Hippocampal formation (tissue), 2 donors: Measurements from ENCODE around the gene ANP32A.
"Not testable (repeated sequence)": the region's sequence is repeated elsewhere in the genome, so short reads cannot be mapped to it uniquely, and the experiment has no call there.

Source experiments
- DNase-seq, 2 donors: peaks; one replicate each; lab custom pipeline; 2025; lab: John Stamatoyannopoulos, UW

Gene ANP32A

DNA sequence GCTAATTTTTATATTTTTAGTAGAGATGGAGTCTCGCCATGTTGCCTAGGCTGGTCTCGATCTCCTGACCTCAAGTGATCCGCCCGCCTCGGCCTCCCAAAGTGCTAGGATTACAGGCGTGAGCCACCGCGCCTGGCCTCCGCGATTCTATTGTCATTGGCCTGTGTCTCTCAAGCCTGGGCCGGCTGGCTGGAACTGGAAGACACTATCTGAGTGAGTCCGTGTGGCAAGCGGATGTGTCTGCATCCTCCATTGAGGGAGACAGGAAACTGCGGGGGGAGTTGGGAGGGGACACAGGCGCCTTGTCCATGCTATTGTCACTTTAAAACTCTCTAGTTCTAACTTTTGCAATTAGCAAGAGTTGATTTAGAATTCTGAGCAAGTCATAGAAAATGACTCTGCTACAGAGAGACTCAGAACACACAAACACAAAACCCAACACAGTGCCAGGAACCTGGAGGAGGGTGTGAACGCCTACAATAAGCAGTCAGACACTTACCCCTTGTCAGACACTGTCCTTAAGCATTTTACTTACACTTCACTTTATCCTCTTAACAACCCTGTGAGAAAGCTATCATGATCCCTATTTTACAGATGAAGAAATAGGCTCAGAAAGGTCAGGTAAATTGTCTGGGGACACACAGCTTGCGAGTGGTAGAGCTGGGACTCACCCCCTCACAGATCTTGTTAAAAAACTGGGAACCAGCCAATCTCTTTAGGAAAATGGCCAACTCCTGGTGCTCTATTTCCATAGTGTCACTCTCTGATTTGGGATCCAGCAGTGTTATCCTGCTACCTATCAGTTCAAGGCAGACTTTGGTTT, 38.7 kb downstream of the ANP32A start:
- DNase-seq: no peak

DNA sequence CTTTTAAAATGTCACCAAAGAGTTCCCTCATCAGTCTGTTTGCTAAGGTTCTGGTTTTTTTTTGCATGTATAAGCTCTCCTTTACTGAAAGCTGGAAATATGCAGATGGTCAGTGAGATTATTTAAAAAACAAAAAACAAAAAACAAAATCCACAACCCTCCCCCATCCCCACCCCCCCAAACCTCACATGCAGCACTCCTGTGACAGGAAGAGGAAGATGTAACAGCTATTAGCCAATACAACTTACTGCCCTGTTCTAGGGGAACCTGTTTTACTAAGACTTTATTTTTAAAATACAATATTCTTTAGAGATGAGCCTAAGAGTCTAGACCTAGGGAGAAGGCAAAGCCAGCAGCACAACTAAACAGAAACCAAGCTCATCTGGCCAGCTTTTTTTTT, 39.5 kb downstream of the ANP32A start:
- no peak for DNase-seq

DNA sequence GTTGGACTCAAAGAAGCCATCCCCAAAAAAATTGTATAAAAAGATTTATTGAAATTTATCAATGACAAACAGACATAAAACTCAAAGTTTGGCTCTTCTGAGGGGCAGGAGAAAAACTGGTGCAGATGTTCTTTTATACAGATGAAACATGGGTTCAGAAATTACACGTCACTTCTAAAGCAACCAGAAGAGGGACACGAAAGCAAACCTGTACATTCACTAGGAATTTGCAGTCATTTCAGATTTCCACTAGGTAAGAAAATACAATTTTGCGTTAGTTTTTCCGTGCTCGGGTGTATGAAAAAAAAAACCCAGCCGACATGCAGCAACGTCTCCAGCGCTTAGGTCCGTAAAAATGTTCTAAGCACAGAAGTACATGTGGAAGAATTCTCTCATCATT, 41.8 kb downstream of the ANP32A start:
- no peak for DNase-seq

DNA sequence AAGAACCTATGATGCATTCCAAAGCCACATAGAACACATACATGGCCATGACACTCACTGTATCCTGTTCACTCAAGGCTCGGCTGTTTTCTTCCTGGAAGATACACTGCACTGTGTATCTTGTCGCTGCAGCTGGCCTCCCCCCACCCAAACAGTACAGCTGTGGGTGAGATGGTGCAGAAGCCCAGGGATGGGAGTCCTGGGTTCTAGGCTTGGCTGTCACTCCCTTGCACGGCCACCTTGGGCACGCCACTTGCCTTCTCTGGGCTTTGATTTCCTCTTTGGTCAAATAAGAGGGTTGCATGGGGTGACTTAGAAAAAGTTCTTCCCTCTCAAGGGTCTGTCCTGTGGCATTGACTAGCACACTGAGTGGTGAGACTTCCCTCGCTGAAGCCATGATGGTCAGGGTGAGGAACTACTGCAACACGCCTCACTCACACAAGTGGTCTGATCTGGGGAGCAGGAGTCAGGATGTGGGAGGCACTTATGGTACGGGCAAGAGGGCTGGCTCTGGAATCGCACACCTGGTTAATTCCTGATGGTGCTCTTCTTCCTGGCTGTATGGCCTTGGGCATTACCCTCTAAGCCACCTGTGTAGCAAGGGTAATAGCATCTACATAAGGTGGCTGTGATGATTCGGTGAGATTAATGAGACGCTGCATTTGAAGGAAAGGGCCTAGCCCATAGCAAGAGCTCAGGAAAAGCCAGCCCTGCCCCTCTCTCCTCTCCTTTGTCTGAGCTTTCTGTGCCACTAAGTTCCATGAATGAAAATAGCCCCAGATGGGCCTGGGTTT, 44.0 kb downstream of the ANP32A start:
- no peak for DNase-seq

DNA sequence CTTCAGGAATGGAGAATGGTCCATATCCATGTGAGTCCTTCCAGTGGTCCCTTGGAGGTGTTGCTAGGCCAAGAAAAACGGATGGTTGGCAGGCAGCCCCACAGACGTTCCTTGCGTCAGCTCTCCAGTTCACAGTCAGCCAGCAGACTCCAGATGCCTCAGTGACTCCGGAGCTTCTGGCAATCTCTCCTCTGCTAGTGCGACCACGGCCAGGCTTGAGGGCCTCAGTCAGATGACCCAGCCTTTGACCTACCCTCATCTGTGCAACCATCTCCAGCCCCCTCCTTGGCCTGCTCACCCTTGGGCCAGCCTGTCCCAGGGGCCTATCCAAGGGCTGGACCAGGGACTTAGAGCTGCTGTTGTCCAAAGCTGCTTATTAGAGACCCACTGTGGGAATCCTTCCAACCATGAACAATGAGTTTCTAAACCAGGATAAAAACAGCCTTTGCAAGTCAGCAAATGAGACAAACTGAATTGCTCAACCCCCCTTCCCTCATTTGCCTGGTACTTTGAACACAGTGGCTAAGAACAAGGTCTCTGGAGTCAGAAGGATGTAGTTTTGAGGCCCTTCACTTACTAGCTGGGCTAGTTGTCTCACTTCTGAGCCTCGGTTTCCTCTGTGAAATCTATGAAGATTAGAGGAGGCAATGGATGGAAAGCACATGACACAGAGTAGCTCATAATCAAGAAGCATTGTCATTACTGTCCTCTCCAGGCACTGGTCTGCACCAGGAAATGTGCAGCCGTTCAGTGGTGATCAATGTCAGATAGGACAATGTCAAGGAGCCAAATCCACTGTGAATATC, 44.8 kb downstream of the ANP32A start:
- peak; percentile 77 to 92 for DNase-seq

DNA sequence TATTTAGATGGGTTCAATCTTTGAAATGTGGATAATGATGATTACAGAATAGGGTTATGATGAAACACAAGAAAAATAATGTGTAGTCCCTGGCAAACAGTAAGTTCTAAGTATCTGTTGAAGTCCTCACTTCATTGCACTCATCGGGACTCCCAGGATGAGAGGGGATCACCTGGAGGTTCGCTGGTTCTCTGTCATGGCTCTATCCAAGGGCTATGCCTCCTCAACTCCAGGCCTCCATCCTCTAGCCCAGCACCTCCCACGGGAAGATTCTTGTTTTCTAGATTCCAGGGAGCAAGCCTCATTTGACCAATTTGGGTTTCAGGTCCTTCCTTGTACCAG, 45.5 kb downstream of the ANP32A start:
- no peak for DNase-seq

DNA sequence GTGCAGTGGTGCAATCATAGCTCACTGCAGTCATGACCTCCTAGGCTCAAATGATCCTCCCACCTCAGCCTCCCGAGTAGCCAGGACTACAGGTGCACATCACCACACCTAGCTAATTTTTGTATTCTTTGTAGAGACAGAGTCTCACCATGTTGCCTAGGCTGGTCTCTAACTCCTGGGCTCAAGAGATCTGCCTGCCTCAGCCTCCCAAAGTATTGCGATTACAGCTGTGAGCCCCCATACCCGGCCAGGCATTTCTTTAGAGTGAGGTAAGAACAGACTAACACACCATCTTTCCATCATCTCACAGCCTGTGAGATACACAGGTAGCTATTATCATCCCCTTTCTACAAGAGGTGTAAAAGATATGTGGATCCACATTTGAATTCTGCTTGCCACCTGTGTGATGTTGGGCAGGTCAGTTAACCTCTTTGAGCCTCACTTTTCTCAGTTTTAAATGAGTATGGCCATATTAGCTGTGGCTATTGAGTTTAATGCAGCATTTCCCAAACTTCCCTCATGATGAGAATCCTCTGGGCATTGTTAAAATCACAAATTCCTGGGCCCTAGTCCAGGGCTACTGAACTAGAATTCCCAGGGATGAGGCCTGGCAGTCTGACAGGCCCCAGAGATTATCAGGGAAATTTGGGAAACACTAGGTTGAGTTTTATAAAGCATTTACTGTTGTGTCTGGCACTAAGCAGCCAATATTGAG, 46.0 kb downstream of the ANP32A start:
- DNase-seq: no peak

DNA sequence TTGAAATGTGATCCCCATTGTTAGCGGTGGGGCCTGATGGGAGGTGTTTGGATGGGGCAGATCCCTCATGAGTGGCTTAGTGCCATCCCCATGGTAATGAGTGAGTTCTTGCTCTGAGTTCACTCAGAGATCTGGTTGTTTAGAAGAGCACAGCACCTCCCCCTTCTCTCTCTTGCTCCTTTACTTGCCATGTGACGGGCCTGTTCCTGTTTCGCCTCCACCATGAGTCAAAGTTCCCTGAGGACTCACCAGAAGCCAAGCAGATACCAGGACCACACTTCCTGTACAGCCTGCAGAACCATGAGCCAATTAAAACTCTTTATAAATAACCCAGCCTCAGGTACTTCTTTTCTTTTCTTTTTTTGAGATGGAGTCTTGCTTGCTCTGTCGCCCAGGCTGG, 46.6 kb downstream of the ANP32A start:
- DNase-seq: no peak

DNA sequence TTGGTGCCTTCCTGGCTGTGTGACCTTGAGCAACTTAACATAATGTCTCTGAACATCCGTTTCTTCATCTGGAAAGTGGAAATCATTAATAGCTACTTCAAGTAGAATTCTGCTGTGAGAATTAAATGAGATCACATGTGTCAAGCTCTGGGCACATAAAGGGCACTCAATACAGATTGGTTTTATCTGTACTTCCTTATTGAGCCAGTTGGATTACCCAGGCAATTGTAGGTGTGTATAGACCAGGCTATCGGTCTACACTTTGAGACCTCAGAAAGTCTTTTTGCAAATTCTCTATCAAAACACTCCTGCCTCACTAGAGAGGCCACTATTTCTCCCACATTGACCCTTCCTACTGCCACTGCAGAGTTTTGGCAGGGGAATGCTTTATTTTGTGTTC, 47.7 kb downstream of the ANP32A start:
- DNase-seq: no peak

DNA sequence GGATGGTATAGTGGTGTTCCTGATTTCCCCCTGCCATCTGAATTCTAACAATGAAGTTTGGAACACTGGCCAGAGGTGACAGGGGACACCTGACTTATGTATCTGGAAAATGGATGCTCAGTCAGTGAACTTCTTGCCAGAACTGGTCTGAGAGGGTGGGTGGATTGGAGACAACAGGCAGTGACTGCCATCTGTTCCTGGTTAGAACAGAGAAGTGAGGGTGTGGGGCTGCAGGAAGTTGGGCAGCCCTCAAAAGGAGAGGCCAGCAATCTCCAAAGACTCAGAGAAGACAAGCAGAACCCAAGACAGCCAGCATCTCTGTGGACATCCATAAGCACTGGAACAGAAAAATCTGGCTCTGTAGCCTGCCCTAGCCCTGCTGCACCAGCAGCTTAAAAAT, 50.5 kb downstream of the ANP32A start:
- DNase-seq: no peak

DNA sequence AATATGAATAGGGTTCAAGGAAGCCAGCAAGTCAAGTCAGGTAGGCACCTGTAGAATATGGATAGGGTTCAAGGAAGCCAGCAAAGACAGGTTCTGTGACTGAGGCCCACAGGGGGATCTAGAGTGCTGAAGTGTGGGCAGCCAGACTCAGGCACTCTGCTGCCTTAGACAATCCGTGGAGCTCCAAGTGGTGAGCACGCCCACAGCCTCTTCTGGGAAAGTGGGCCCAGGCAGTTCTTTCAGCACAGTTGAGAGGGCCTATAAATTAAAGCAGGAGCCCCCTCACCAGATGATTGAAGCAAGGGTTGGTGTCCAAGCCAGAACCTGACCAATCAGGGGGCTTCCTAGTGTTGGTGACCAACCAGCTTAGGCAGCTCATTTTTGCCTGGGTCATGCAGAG, 51.0 kb downstream of the ANP32A start:
- no peak for DNase-seq

DNA sequence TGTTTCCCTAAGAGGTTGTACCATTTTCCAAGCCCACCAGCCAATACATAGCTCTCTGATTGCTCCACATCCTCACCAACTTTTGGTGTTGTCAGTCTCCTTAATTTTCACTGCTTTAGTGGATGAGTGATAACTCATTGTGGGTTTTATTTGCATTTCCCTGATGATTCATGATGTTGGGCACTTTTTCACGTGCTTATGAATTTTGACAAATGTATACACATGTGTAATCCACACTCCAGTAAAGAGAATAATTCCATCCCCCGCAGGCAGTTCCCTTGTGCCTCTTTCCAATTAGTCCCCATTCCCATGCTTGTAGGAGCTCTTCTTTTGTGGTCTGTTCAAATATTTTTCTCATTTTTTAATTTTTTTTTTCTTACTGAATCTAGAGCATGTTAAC, 52.4 kb downstream of the ANP32A start:
- DNase-seq: no peak

DNA sequence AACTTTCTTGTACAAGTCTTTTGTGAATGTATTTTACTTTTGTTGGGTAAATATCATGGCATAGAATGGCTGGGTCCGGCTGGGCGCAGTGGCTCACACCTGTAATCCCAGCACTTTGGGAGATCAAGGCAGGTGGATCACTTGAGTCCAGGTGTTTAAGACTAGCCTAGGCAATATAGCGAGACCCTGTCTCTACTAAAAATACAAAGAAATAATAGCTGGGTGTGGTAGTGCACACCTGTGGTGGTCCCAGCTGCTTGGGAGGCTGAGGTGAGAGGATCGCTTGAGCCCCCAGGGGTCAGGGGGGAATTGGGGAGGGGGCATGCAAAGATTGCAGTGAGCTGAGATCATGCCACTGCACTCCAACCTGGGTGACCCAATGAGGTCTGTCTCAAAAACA, 52.9 kb downstream of the ANP32A start:
- DNase-seq: no peak

DNA sequence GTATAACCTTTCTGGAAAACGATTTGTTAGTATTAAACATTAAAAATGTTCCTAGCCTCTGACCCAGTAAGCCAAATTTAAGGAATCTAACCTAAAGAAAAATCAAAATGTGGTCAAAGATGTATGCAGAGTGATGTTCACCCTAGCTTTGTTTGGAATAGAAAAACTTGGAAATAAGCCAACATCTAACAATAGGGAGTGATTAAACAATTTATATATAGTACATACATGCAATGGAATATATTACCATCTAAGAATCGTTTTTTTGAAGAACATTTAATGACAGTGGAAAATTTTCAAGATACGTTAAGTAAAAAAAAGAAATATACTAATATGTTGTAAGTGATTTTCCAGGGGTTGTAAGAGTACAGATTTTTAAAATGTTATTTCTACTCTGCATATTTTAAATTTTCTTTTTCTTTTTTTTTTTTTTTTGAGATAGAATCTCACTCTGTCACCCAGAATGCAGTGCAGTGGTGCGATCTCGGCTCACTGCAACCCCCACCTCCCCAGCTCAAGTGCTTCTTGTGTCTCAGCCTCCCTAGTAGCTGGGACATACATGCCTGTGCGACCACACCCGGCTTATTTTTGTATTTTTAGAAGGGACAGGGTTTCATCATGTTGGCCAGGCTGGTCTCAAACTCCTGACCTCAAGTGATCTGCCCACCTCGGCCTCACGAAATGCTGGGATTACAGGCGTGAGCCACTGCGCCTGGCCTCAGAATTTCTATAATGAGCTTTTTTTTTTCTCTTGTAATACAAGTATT, 54.9 kb downstream of the ANP32A start:
- DNase-seq: no peak

DNA sequence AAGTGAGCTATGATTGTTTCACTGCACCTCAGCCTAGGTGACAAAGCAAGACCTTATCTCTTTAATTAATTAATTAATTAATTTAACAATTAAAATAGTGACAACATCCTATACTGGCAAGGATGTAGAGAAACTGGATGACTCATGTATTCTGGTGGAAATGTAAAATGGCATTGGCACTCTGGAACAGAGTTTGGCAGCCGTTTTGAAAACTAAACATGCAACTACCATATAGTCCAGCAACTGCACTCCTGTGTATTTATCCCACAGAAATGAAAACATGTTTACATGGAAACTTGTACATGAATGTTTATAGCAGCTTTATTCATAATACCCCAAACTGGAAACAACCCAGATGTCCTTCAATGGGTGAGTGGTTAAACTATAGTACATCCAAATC, 56.6 kb downstream of the ANP32A start:
- no peak for DNase-seq

DNA sequence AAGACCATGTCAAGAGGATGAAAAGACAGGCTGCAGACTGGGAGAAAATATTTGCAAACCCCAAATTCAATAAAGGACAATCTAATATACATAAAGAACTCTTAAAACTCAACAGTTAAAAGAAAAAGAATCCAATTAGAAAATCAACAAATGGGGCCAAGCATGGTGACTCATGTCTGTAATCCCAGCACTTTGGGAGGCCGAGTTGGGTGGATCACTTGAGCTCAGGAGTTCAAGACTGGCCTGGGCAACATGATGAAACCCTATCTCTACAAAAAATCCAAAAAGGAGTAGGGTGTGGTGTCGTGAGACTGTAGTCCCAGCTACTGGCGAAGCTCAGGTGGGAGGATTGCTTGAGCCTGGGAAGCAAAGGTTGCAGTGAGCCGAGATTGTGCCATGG, 57.6 kb downstream of the ANP32A start:
- DNase-seq: no peak

DNA sequence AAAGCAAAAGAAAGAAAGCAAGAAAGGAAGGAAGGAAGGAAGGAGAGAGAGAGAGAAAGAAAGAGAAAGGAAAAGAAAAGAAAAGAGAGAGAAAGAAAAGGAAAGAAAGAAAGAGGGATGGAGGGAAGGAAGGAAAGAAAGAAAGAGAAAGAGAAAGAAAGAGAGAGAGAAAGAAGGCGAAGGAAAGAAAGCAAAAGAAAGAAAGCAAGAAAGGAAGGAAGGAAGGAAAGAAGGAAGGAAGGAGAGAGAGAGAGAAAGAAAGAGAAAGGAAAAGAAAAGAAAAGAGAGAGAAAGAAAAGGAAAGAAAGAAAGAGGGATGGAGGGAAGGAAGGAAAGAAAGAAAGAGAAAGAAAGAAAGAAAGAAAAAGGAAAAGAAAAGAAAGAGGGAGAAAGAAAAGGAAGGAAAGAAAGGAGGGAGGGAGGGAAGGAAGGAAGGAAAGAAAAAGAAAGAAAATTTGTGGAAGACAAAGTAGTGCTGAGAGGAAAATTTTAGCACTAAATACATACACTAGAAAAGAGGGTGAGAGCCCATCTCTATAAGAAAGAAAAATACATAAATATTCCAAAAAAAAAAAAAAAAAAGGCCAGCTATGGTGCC, 60.6 kb downstream of the ANP32A start:
- DNase-seq: not testable (repeated sequence)

DNA sequence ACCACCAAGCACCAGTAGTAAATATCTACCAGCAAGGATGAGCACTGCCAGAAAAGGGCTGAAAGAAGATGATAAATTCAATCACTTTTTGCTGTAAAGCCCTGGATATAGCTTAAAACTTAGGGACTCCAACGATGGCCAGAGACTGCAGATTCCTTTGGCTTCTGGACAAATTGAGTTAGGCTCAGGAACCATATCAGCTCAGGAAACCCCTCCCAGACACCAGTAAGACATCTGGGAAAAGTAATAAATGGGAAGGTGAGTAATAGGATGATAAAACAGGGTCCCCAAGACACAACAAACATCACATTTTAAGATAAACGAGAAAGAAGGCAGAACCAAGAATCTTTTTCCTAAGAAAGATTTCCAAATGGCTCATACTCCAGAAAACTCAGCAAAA, 65.0 kb downstream of the ANP32A start:
- DNase-seq: no peak

DNA sequence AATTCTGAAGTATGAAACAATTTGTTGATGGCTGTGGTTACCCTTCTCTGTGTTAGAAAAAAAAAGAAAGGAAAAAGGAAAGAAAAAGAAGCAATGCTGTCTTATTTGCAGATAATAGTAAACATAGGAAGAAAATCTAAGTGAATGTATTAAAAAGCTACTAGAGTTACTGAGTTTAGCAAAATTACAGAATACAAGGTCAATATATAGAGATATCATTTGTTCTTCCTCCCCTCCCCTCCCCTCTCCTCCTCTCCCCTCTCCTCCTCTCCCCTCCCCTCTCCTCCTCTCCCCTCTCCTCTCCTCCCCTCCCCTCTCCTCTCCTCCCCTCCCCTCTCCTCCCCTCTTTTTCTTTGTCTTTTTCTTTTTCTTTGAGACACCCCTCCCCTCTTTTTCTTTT, 69.1 kb downstream of the ANP32A start:
- DNase-seq: no peak

DNA sequence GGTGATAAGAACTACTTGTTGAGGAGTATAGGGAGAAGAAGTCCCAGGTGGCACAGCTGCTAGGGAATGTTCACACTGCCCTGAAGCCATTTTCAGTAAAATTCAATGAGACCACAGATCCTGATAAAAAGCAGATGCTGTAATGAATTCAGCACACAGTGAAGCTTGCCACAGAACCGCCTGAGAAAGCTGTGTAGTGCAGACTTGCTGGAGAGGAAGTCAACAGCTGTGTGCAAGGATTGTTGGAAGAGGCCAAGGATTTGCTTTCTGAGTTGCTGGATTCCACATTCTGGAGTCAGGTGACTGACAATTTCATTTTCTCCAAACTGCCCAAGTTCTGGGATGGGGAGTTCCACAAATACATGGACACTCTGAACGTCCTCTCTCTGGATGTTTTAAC, 70.9 kb downstream of the ANP32A start:
- DNase-seq: no peak

DNA sequence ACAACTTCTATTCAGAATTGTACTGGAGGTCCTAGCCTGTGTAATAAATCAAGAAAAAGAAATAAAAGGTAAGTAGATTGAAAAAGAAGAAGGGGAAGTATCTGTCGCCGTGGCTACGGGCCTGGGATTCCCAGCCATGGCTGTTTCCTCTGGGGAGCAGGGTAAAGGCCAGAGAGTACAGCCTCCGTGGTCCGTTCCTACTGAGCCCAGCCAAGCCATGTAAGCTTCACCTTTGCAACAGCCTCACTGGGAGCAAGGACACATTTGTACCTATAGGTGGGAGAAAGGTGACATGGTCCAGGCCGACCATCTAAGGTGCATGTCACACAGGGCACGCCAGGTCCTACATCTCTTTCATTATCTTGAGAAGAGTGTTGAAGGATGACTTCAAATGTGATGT, 71.3 kb downstream of the ANP32A start:
- no peak for DNase-seq
